OCI-LY3 (cell line): ENCODE measurements around the gene PLP2.

Source experiments
- H2AFZ ChIP-seq: fragments of 200-600, 300-600 bp; shearing (Covaris generic); 2 replicates; pipeline ENCODE4 v1.6.0; 2014; ENCODE audit warnings: antibody characterized with exemption, low read depth, low read length
- H3K27ac ChIP-seq: fragments of 200-600, 300-600 bp; sonication (generic); 2 replicates; pipeline ENCODE4 v1.5.1; 2014; ENCODE audit warnings: mild to moderate bottlenecking, low read length, moderate library complexity, mixed read lengths
- H3K27me3 ChIP-seq: fragments of 200-600, 300-600 bp; sonication (generic); 2 replicates; pipeline ENCODE4 v1.6.1; 2014; ENCODE audit warnings: low read depth, low read length, mixed read lengths
- H3K36me3 ChIP-seq: fragments of 200-600, 300-600 bp; sonication (generic); replicated peaks from 2 replicates; pipeline ENCODE3; 2014; ENCODE audit warnings: low read depth, low read length, mixed read lengths
- H3K4me1 ChIP-seq: fragments of 300-600, 200-600 bp; sonication (generic); 2 replicates; pipeline ENCODE4 v1.6.1; 2014; ENCODE audit warnings: low read length, mixed read lengths
- H3K4me2 ChIP-seq: fragments of 200-600, 300-600 bp; sonication (generic); 2 replicates; pipeline ENCODE4 v1.6.1; 2014; ENCODE audit warnings: low read length, mixed read lengths
- H3K4me3 ChIP-seq: fragments of 300-600, 200-600 bp; sonication (generic); 2 replicates; pipeline ENCODE4 v1.5.1; 2014; ENCODE audit warnings: antibody characterized with exemption, mild to moderate bottlenecking, low read length, moderate library complexity
- H3K79me2 ChIP-seq: fragments of 300-600, 200-600 bp; shearing (Covaris generic); 2 replicates; pipeline ENCODE4 v1.6.1; 2014; ENCODE audit warnings: mild to moderate bottlenecking, low read length, mixed read lengths
- H3K9ac ChIP-seq: fragments of 300-600, 200-600 bp; shearing (Covaris generic); 2 replicates; pipeline ENCODE4 v1.6.0; 2014; ENCODE audit warnings: mild to moderate bottlenecking, low read length, moderate library complexity
- H3K9me3 ChIP-seq: fragments of 200-600, 300-600 bp; shearing (Covaris generic); 2 replicates; pipeline ENCODE4 v1.6.1; 2014; ENCODE audit warnings: low read length, mixed read lengths; ENCODE audit not compliant: insufficient read depth
- H4K20me1 ChIP-seq: fragments of 200-600, 300-600 bp; sonication (generic); 2 replicates; pipeline ENCODE4 v1.6.1; 2016; ENCODE audit warnings: low read length, mixed read lengths; ENCODE audit not compliant: insufficient read depth
- EZH2phosphoT487 ChIP-seq: fragments of 200-600 bp; shearing (Covaris generic); IDR thresholded peaks from 2 replicates; pipeline ENCODE4 v1.6.1; 2018; ENCODE audit warnings: antibody characterized with exemption, mixed run types, low read depth
- TF ChIP-seq, protein P1 (sequence below): fragments of 200-600, 300-600 bp; sonication (generic); IDR thresholded peaks from 2 replicates; pipeline ENCODE4 v1.5.1; 2014; ENCODE audit warnings: antibody characterized with exemption, low read length, low read depth

The PLP2 gene

GRCh38 chrX:49165901-49166881 lies 5.5 kb upstream of the PLP2 start:
- peak overlapping the region; percentile 90 for H3K4me2 ChIP-seq
- TF ChIP-seq, protein P1, sequence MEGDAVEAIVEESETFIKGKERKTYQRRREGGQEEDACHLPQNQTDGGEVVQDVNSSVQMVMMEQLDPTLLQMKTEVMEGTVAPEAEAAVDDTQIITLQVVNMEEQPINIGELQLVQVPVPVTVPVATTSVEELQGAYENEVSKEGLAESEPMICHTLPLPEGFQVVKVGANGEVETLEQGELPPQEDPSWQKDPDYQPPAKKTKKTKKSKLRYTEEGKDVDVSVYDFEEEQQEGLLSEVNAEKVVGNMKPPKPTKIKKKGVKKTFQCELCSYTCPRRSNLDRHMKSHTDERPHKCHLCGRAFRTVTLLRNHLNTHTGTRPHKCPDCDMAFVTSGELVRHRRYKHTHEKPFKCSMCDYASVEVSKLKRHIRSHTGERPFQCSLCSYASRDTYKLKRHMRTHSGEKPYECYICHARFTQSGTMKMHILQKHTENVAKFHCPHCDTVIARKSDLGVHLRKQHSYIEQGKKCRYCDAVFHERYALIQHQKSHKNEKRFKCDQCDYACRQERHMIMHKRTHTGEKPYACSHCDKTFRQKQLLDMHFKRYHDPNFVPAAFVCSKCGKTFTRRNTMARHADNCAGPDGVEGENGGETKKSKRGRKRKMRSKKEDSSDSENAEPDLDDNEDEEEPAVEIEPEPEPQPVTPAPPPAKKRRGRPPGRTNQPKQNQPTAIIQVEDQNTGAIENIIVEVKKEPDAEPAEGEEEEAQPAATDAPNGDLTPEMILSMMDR: no peak
- no peak for TF ChIP-seq EZH2phosphoT487

GRCh38 chrX:49166914-49167739 lies 4.6 kb upstream of the PLP2 start:
- Histone ChIP-seq H3K4me1 (peaks cover 27% of the 10 kb centered on the region), H3K36me3 (no peaks in the 10 kb centered on the region), H2AFZ (peak overlapping the region; percentile 14; the same call in 1 of the 2 replicates), H3K27me3 (no peaks in the 10 kb centered on the region), H3K9me3 (no peaks in the 10 kb centered on the region), H3K9ac (peak overlapping the region; percentile 56), H3K27ac (peak overlapping the region; percentile 51), H3K4me3 (peak overlapping the region; percentile 70), H3K79me2 (no peaks in the 10 kb centered on the region), H4K20me1 (no peaks in the 10 kb centered on the region), H3K4me2 (peak overlapping the region; percentile 90)
- no peak for TF ChIP-seq EZH2phosphoT487
- TF ChIP-seq, protein P1: no peak

More at GRCh38 chrX:49165901-49166881, 5.5 kb upstream of the PLP2 start:
- peak overlapping the region; percentile 51; the same call in 1 of the 2 replicates for H3K27ac ChIP-seq
- H4K20me1 ChIP-seq: no peaks in the 10 kb centered on the region
- peak overlapping the region; percentile 70 for H3K4me3 ChIP-seq
- no peaks in the 10 kb centered on the region for H3K27me3 ChIP-seq
- H3K79me2 ChIP-seq: no peaks in the 10 kb centered on the region
- no peak overlapping the region for H2AFZ ChIP-seq
- H3K9me3 ChIP-seq: no peaks in the 10 kb centered on the region
- H3K9ac ChIP-seq: peak overlapping the region; percentile 56; the same call in 1 of the 2 replicates
- no peaks in the 10 kb centered on the region for H3K36me3 ChIP-seq
- H3K4me1 ChIP-seq: peaks cover 27% of the 10 kb centered on the region

DNA sequence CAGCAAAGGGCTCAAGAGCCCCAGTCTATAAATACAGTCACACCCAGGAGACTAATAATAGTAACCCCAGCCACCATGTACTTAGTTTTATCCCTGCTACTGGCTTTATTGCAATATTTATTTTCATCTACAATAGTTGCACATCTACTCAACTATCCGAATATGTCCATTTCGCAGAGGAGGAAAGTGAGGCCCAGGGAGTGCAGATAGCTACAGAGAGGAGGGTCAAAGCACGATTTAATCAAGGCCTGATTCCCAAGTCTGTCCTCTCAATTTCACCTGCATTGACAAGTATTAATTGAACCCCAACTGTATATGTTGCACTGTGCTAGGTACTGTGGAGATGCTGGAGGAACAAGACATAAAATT lies 4.0 kb upstream of the PLP2 start:
- Histone ChIP-seq H3K9me3 (no peaks in the 10 kb centered on the region), H3K27ac (peak overlapping the region; percentile 51; the same call in 1 of the 2 replicates), H3K79me2 (peaks cover 2% of the 10 kb centered on the region; the same call in 1 of the 2 replicates), H3K27me3 (no peaks in the 10 kb centered on the region), H3K4me1 (peaks cover 27% of the 10 kb centered on the region), H4K20me1 (no peaks in the 10 kb centered on the region), H2AFZ (no peak overlapping the region), H3K36me3 (no peaks in the 10 kb centered on the region), H3K4me3 (peak overlapping the region; percentile 70), H3K4me2 (peak overlapping the region; percentile 90), H3K9ac (peak overlapping the region; percentile 56)
- TF ChIP-seq, protein P1: no peak
- no peak for TF ChIP-seq EZH2phosphoT487
